ENCODE measurements around the gene AK8. TPM values are rescaled to one million over a fixed set of nuclear protein-coding genes. Genes with fewer than 3 reads are reported as not detected.

AK8 gene
- total RNA-seq, 3 donors from 2014 or later (not counting 1 experiment from before 2014, with no cell fraction given), result 0.14 to 0.21 (median 0.18) TPM

DNA sequence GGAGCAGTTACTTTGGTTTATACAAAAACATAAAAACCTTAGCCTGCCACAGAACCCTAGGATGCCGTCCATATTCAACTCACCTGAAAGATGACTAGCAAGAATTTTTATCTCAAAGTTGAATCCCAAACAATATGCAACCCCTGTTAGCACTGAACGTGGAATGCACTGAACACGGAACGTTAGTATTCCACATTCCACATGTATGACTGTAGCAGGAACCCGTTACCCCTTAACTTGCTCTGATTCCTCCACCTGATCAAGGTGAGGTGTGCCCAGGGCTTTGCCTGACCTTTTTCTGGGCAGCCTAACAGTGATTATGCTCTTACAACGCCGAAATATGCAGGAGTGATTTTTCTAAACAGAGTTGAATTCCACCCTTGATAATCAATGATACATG, 43.7 kb downstream of the AK8 start:
- Mint-ChIP-seq H3K27ac (no peak overlapping the region), H3K4me3 (no peak overlapping the region), H3K4me1 (no peaks in the 10 kb centered on the region), H3K36me3 (no peaks in the 10 kb centered on the region), H3K9me3 (no peaks in the 10 kb centered on the region), H3K27me3 (ENCODE audit: low read depth in 2 of 2) (peaks cover 0 to 10% of the 10 kb centered on the region in 2 donors)
- no peak for DNase-seq
- intact Hi-C loops (cut with micrococcal nuclease), result no loop called here
- TF ChIP-seq, protein P1, sequence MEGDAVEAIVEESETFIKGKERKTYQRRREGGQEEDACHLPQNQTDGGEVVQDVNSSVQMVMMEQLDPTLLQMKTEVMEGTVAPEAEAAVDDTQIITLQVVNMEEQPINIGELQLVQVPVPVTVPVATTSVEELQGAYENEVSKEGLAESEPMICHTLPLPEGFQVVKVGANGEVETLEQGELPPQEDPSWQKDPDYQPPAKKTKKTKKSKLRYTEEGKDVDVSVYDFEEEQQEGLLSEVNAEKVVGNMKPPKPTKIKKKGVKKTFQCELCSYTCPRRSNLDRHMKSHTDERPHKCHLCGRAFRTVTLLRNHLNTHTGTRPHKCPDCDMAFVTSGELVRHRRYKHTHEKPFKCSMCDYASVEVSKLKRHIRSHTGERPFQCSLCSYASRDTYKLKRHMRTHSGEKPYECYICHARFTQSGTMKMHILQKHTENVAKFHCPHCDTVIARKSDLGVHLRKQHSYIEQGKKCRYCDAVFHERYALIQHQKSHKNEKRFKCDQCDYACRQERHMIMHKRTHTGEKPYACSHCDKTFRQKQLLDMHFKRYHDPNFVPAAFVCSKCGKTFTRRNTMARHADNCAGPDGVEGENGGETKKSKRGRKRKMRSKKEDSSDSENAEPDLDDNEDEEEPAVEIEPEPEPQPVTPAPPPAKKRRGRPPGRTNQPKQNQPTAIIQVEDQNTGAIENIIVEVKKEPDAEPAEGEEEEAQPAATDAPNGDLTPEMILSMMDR (IDR thresholded peaks at IDR 0.05), result no peak
- WGBS (ENCODE audit: insufficient coverage), result 87% methylated on average over 7 of the region's 7 CpGs
- Histone ChIP-seq H3K27ac (ENCODE audit: low read length) (no peak overlapping the region), H3K9me3 (ENCODE audit: control insufficient read depth, insufficient read depth, low read length) (no peaks in the 10 kb centered on the region), H3K4me3 (ENCODE audit: low read length) (no peak overlapping the region), H3K36me3 (ENCODE audit: control insufficient read depth, insufficient read depth, low read length) (no peaks in the 10 kb centered on the region), H3K27me3 (ENCODE audit: control insufficient read depth, insufficient read depth, low read length) (no peaks in the 10 kb centered on the region), H3K4me1 (ENCODE audit: control insufficient read depth, insufficient read depth, low read length) (no peaks in the 10 kb centered on the region)
- ATAC-seq, result no peak

DNA sequence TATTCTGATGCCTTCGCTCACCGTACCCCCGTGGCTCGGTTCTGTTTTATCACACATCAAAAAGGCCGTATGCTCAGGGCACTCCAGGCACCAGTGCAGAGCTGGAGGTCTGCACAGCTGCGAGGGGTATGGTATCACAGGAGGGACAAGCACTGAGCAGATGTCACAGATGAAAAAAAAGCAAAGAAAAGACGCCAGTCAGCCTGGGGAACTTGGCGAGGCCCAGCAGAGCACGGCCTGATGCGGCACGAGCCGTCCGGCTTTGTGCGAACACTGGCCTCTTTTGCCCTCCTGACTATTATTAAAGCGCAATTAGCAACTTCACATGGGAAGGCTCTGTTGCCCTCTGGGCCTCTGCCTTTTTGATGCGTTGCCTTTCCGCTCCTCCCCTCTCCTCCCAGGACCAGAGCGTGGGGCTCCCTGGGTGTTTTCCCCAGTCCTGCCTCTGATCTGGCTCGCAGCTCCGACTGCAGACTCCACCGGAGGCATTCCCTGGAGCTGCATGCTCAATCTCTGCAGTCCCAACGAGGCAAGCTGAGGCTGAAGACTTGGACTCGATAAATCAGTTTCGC, 44.4 kb downstream of the AK8 start:
- Mint-ChIP-seq H3K36me3 (no peaks in the 10 kb centered on the region), H3K4me1 (no peaks in the 10 kb centered on the region), H3K9me3 (no peaks in the 10 kb centered on the region), H3K27ac (no peak overlapping the region), H3K4me3 (no peak overlapping the region), H3K27me3 (ENCODE audit: low read depth in 2 of 2) (peaks cover 0 to 10% of the 10 kb centered on the region in 2 donors)
- intact Hi-C loops (cut with micrococcal nuclease), result no loop called here
- TF ChIP-seq, protein P1 (IDR thresholded peaks at IDR 0.05), result no peak
- H3K4me1 ChIP-seq (ENCODE audit: control insufficient read depth, insufficient read depth, low read length), result no peaks in the 10 kb centered on the region
- H3K4me3 ChIP-seq (ENCODE audit: low read length), result no peak overlapping the region
- WGBS (ENCODE audit: insufficient coverage), result 88% methylated on average over 24 of the region's 24 CpGs
- H3K9me3 ChIP-seq (ENCODE audit: control insufficient read depth, insufficient read depth, low read length), result no peaks in the 10 kb centered on the region
- H3K36me3 ChIP-seq (ENCODE audit: control insufficient read depth, insufficient read depth, low read length), result no peaks in the 10 kb centered on the region
- no peak for DNase-seq
- no peak overlapping the region for H3K27ac ChIP-seq (ENCODE audit: low read length)
- ATAC-seq, result no peak
- no peaks in the 10 kb centered on the region for H3K27me3 ChIP-seq (ENCODE audit: control insufficient read depth, insufficient read depth, low read length)

DNA sequence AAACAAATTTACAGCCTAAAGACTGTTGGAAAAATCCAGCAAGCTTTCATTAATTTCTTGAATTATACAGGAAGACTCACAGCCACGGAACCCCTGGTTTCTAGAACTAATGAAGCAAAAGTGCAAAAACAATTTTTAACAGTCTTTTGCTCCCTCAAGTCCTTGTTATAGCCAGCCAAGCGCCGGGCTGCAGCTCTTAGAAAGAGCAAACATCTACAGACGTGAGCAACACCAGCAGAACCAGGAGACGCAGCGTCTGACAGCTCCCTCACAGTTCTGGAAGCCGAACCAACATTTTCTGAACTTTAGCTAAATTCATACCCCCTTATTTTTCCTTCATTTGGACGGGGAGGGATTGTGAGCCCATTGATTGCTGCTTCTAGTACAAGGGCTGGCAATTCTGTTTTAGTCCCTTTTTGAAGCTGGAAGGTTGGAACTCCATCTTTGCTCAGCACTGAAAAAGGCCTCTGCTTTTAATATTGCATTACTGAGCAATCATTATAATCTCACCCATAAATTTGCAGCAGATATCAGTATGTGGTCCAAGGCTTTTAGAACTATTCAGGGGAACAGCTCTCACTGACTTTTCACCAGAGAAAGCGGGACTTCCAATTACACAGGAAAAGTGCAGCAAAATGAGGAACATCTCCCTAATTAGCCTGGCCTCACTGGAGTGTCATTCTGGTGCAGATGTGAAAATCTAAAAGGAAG, 45.8 kb downstream of the AK8 start:
- H3K27me3 Mint-ChIP-seq (ENCODE audit: low read depth in 2 of 2), result peaks cover 0 to 10% of the 10 kb centered on the region in 2 donors
- H3K9me3 Mint-ChIP-seq, result no peaks in the 10 kb centered on the region
- Histone ChIP-seq H3K27me3 (ENCODE audit: control insufficient read depth, insufficient read depth, low read length) (no peaks in the 10 kb centered on the region), H3K4me1 (ENCODE audit: control insufficient read depth, insufficient read depth, low read length) (no peaks in the 10 kb centered on the region), H3K9me3 (ENCODE audit: control insufficient read depth, insufficient read depth, low read length) (no peaks in the 10 kb centered on the region), H3K27ac (ENCODE audit: low read length) (no peak overlapping the region), H3K36me3 (ENCODE audit: control insufficient read depth, insufficient read depth, low read length) (no peaks in the 10 kb centered on the region), H3K4me3 (ENCODE audit: low read length) (no peak overlapping the region)
- WGBS (ENCODE audit: insufficient coverage), result 87% methylated on average over 9 of the region's 9 CpGs
- ATAC-seq, result no peak
- no peak for DNase-seq
- H3K4me3 Mint-ChIP-seq, result no peak overlapping the region
- intact Hi-C loops (cut with micrococcal nuclease), result no loop called here
- no peaks in the 10 kb centered on the region for H3K4me1 Mint-ChIP-seq
- H3K36me3 Mint-ChIP-seq, result no peaks in the 10 kb centered on the region
- TF ChIP-seq, protein P1 (IDR thresholded peaks at IDR 0.05), result no peak
- H3K27ac Mint-ChIP-seq, result no peak overlapping the region

Data from natural killer cell (primary cell).